ENCODE measurements around the gene MTMR11. TPM values are rescaled to one million over a fixed set of nuclear protein-coding genes. Genes with fewer than 3 reads are reported as not detected.
"Not testable (repeated sequence)": the region's sequence is repeated elsewhere in the genome, so short reads cannot be mapped to it uniquely, and the experiment has no call there.

The MTMR11 gene
- total RNA-seq, 1 experiment from 2014 or later = 7.1 TPM

- H3K9me3 Mint-ChIP-seq = peaks cover 15% of the 10 kb centered on the region
- H3K4me1 Mint-ChIP-seq = no peaks in the 10 kb centered on the region
- no peak for TF ChIP-seq RORB (CRISPR knock-in tag; IDR thresholded peaks at IDR 0.05)
- TF ChIP-seq NFATC4 (CRISPR knock-in tag; IDR thresholded peaks at IDR 0.05) = no peak
- no peak for TF ChIP-seq NFYB (CRISPR knock-in tag; conservative IDR thresholded peaks at IDR 0.05; ENCODE audit: low read depth)
- TF ChIP-seq SP1 (CRISPR knock-in tag; conservative IDR thresholded peaks at IDR 0.05) = no peak
- TF ChIP-seq ETV6 (CRISPR knock-in tag; IDR thresholded peaks at IDR 0.05) = no peak
- TF ChIP-seq SMAD4 (CRISPR knock-in tag; IDR thresholded peaks at IDR 0.05) = no peak
- no peak for TF ChIP-seq NR1H2 (CRISPR knock-in tag; IDR thresholded peaks at IDR 0.05)
- no peak for TF ChIP-seq AR (CRISPR knock-in tag; IDR thresholded peaks at IDR 0.05)
- TF ChIP-seq, protein P1, sequence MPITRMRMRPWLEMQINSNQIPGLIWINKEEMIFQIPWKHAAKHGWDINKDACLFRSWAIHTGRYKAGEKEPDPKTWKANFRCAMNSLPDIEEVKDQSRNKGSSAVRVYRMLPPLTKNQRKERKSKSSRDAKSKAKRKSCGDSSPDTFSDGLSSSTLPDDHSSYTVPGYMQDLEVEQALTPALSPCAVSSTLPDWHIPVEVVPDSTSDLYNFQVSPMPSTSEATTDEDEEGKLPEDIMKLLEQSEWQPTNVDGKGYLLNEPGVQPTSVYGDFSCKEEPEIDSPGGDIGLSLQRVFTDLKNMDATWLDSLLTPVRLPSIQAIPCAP (CRISPR knock-in tag; IDR thresholded peaks at IDR 0.05) = no peak
- no peak for TF ChIP-seq E2F4 (CRISPR knock-in tag; IDR thresholded peaks at IDR 0.05; ENCODE audit: borderline replicate concordance, low read depth)
- no peak for TF ChIP-seq SMAD3 (CRISPR knock-in tag; IDR thresholded peaks at IDR 0.05; ENCODE audit: borderline replicate concordance)
- CTCF ChIA-PET = interaction anchor here (0.9 to 1.6 kb wide), 6 partner anchors 20 to 224 kb away, joined by 3 to 10 read pairs (median 4); no protein-coding TSS in a partner anchor
- H3K27me3 Mint-ChIP-seq (ENCODE audit: low read depth) = no peaks in the 10 kb centered on the region
- peaks cover 63% of the 10 kb centered on the region for H3K36me3 Mint-ChIP-seq
- POLR2A ChIA-PET = no interaction called here
- DNase-seq (ENCODE audit: low spot score) (no peak), ATAC-seq (no peak)
- no peak overlapping the region for H3K4me3 Mint-ChIP-seq
- H3K27ac Mint-ChIP-seq = peak overlapping the region; percentile 28; the same call in 1 of the 2 replicates
Observed at GRCh38 chr1:149962736-149963135, 26.1 kb upstream of the MTMR11 start.

DNA sequence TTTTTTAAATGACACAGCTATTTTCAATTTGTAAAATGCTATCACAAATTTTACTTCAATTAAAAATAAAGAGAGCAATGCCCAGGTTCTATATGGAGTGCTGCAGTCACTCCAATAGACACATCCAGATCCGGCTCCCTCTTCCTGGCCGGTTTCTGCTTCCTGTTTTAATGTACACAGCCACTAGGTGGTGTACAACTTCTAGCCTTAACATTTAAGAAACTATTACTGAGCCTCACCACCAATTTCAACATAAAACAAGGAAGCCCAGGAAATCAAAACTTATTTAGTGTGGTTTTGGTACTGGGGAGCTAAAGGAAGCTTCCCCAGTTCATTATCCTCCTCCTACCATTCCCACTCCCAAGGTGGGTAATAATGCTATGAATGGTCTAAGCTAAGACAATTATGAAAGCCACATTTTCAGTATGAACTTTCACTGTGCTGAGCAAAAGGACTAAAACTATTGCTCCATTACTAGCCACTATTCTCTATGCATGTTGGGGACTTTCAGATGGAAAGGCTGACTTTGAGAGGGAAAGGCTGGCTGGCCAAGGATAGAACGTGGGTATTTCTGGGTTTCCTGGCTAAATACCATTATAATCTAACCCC, 25.5 kb upstream of the MTMR11 start:
- TF ChIP-seq, protein P2, sequence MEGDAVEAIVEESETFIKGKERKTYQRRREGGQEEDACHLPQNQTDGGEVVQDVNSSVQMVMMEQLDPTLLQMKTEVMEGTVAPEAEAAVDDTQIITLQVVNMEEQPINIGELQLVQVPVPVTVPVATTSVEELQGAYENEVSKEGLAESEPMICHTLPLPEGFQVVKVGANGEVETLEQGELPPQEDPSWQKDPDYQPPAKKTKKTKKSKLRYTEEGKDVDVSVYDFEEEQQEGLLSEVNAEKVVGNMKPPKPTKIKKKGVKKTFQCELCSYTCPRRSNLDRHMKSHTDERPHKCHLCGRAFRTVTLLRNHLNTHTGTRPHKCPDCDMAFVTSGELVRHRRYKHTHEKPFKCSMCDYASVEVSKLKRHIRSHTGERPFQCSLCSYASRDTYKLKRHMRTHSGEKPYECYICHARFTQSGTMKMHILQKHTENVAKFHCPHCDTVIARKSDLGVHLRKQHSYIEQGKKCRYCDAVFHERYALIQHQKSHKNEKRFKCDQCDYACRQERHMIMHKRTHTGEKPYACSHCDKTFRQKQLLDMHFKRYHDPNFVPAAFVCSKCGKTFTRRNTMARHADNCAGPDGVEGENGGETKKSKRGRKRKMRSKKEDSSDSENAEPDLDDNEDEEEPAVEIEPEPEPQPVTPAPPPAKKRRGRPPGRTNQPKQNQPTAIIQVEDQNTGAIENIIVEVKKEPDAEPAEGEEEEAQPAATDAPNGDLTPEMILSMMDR (IDR thresholded peaks at IDR 0.05) = peak; percentile 56
- TF ChIP-seq ARID4B (CRISPR knock-in tag; IDR thresholded peaks at IDR 0.05; ENCODE audit: borderline replicate concordance) = no peak
- Mint-ChIP-seq H3K4me3 (no peak overlapping the region), H3K9me3 (peaks cover 19% of the 10 kb centered on the region), H3K36me3 (peaks cover 67% of the 10 kb centered on the region), H3K27me3 (ENCODE audit: low read depth) (no peaks in the 10 kb centered on the region), H3K4me1 (no peaks in the 10 kb centered on the region), H3K27ac (no peak overlapping the region)
- peak; percentile 73 for ATAC-seq
- POLR2A ChIA-PET = no interaction called here
- CTCF ChIA-PET = interaction anchor here (0.5 to 1.9 kb wide), 8 partner anchors 20 to 568 kb away, joined by 3 to 10 read pairs (median 4); no protein-coding TSS in a partner anchor
- DNase-seq (ENCODE audit: low spot score) = peak; percentile 29

- H3K4me1 Mint-ChIP-seq; ATAC-seq; POLR2A ChIA-PET; DNase-seq (ENCODE audit: low spot score); CTCF ChIA-PET; H3K27me3 Mint-ChIP-seq (ENCODE audit: low read depth); H3K4me3 Mint-ChIP-seq; H3K27ac Mint-ChIP-seq: not testable (repeated sequence)
- Mint-ChIP-seq H3K36me3 (peaks cover 85% of the 10 kb centered on the region), H3K9me3 (peaks cover 38% of the 10 kb centered on the region)
Observed at GRCh38 chr1:149957548-149957947, 20.9 kb upstream of the MTMR11 start.
